ENCODE measurements around the gene DEFB124.

- no peak for TF ChIP-seq CTCF (IDR thresholded peaks at IDR 0.05)
- no peak for TF ChIP-seq SP1 (CRISPR knock-in tag; conservative IDR thresholded peaks at IDR 0.05)
- TF ChIP-seq MAX (CRISPR knock-in tag; IDR thresholded peaks at IDR 0.05) = no peak
- no peak for TF ChIP-seq ZNF512 (CRISPR knock-in tag; IDR thresholded peaks at IDR 0.05; ENCODE audit: borderline replicate concordance)
- TF ChIP-seq NFE2L1 (CRISPR knock-in tag; IDR thresholded peaks at IDR 0.05) = no peak
- TF ChIP-seq ATF3 (CRISPR knock-in tag; conservative IDR thresholded peaks at IDR 0.05) = no peak
- TF ChIP-seq PREB (CRISPR knock-in tag; IDR thresholded peaks at IDR 0.05; ENCODE audit: borderline replicate concordance) = no peak
- no peak for TF ChIP-seq SMAD4 (CRISPR knock-in tag; IDR thresholded peaks at IDR 0.05)
- TF ChIP-seq E2F5 (CRISPR knock-in tag; IDR thresholded peaks at IDR 0.05) = no peak
Observed at GRCh38 chr20:31473331-31474096, 1.4 kb downstream of the DEFB124 start.

Measured in WTC11 (cell line).